ENCODE data around the gene CSTPP1.

CSTPP1 gene

DNA sequence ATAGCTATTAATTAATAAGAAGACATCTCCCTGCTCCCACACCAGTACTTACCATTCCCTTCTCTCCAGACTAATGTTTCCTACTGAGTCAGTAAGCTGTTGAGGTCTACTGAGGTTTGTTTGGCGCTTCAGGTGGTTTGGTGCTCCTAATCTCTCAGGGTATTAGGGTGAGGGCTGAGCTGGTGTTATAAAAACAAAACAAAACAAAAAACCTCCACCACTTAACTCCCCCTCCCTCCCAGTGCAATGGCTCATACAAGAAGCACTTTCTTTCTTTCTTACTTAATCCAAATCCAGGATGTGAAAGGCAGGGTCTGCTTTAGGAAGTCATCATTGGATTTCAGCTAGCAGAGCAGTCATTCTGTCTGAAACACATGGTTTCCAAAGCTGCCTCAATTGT lies 15.3 kb downstream of the CSTPP1 start:
- no peak overlapping the region for H3K4me2 ChIP-seq (ENCODE audit: low read depth, low read length, poor library complexity, severe bottlenecking)
- H3K27me3 ChIP-seq (ENCODE audit: low read length) = no peaks in the 10 kb centered on the region
- H3K9me2 ChIP-seq (replicated peaks; ENCODE audit: insufficient read depth, low read length) = no peaks in the 10 kb centered on the region
- H4K20me1 ChIP-seq (ENCODE audit: low read depth, low read length) = no peaks in the 10 kb centered on the region
- H3K79me2 ChIP-seq (ENCODE audit: insufficient read depth, low read length) = no peaks in the 10 kb centered on the region
- no peak overlapping the region for H3K27ac ChIP-seq (ENCODE audit: low read depth, low read length)
- H3K9ac ChIP-seq (ENCODE audit: low read length) = no peak overlapping the region
- H3F3A ChIP-seq (ENCODE audit: insufficient read depth) = no peaks in the 10 kb centered on the region
- no peaks in the 10 kb centered on the region for H3K9me3 ChIP-seq (ENCODE audit: insufficient read depth, low read length)
- no peaks in the 10 kb centered on the region for H3K36me3 ChIP-seq (ENCODE audit: low read length)
- no peak overlapping the region for H2AFZ ChIP-seq (ENCODE audit: low read depth, low read length, severe bottlenecking)
- H3K4me3 ChIP-seq (ENCODE audit: insufficient read depth, low read length, poor library complexity, severe bottlenecking) = no peak overlapping the region
- TF ChIP-seq, protein P1, sequence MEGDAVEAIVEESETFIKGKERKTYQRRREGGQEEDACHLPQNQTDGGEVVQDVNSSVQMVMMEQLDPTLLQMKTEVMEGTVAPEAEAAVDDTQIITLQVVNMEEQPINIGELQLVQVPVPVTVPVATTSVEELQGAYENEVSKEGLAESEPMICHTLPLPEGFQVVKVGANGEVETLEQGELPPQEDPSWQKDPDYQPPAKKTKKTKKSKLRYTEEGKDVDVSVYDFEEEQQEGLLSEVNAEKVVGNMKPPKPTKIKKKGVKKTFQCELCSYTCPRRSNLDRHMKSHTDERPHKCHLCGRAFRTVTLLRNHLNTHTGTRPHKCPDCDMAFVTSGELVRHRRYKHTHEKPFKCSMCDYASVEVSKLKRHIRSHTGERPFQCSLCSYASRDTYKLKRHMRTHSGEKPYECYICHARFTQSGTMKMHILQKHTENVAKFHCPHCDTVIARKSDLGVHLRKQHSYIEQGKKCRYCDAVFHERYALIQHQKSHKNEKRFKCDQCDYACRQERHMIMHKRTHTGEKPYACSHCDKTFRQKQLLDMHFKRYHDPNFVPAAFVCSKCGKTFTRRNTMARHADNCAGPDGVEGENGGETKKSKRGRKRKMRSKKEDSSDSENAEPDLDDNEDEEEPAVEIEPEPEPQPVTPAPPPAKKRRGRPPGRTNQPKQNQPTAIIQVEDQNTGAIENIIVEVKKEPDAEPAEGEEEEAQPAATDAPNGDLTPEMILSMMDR (IDR thresholded peaks at IDR 0.05; ENCODE audit: insufficient read depth, low read length, poor library complexity, severe bottlenecking) = no peak
- no peak for TF ChIP-seq EZH2phosphoT487 (conservative IDR thresholded peaks at IDR 0.05; ENCODE audit: low read length)

DNA sequence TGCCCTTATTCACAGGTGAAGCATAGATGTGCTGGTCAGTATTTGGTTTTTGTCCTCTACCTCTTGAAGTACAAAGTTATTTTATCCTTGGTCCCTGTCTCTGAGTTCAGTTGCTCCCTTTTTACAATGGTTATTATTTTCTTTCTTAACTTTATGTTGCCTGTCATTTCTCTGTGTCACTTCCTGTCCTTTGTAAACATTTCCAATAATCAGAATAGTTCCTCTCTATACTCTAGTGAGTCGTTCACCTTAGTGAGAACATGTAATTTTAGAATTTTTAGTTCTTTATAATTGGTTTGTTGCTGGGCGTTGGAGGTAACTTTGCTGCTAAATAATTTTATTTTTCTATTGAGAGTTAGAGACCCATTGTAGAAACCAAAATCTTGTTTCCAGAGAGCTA lies 16.0 kb downstream of the CSTPP1 start:
- Histone ChIP-seq H3K9ac (ENCODE audit: low read length) (no peak overlapping the region), H3K79me2 (ENCODE audit: insufficient read depth, low read length) (no peaks in the 10 kb centered on the region), H3K27ac (ENCODE audit: low read depth, low read length) (no peak overlapping the region), H3K9me2 (replicated peaks; ENCODE audit: insufficient read depth, low read length) (no peaks in the 10 kb centered on the region), H3K9me3 (ENCODE audit: insufficient read depth, low read length) (no peaks in the 10 kb centered on the region), H3K27me3 (ENCODE audit: low read length) (no peaks in the 10 kb centered on the region), H3F3A (ENCODE audit: insufficient read depth) (0 out of 2 replicates have a peak, but pooled peaks cover 4% of the 10 kb centered on the region), H3K36me3 (ENCODE audit: low read length) (no peaks in the 10 kb centered on the region), H3K4me3 (ENCODE audit: insufficient read depth, low read length, poor library complexity, severe bottlenecking) (no peak overlapping the region), H2AFZ (ENCODE audit: low read depth, low read length, severe bottlenecking) (no peak overlapping the region), H3K4me2 (ENCODE audit: low read depth, low read length, poor library complexity, severe bottlenecking) (no peak overlapping the region), H4K20me1 (ENCODE audit: low read depth, low read length) (no peaks in the 10 kb centered on the region)
- TF ChIP-seq, protein P1 (IDR thresholded peaks at IDR 0.05; ENCODE audit: insufficient read depth, low read length, poor library complexity, severe bottlenecking) = no peak
- no peak for TF ChIP-seq EZH2phosphoT487 (conservative IDR thresholded peaks at IDR 0.05; ENCODE audit: low read length)

- Histone ChIP-seq H3K79me2 (ENCODE audit: insufficient read depth, low read length) (no peaks in the 10 kb centered on the region), H3K27ac (ENCODE audit: low read depth, low read length) (no peak overlapping the region), H3K4me3 (ENCODE audit: insufficient read depth, low read length, poor library complexity, severe bottlenecking) (no peak overlapping the region), H3K27me3 (ENCODE audit: low read length) (no peaks in the 10 kb centered on the region), H3K36me3 (ENCODE audit: low read length) (no peaks in the 10 kb centered on the region), H3K9me3 (ENCODE audit: insufficient read depth, low read length) (no peaks in the 10 kb centered on the region), H3K9ac (ENCODE audit: low read length) (no peak overlapping the region), H2AFZ (ENCODE audit: low read depth, low read length, severe bottlenecking) (no peak overlapping the region), H3F3A (ENCODE audit: insufficient read depth) (0 out of 2 replicates have a peak, but pooled peaks cover 5% of the 10 kb centered on the region), H4K20me1 (ENCODE audit: low read depth, low read length) (no peaks in the 10 kb centered on the region), H3K4me2 (ENCODE audit: low read depth, low read length, poor library complexity, severe bottlenecking) (no peak overlapping the region), H3K9me2 (replicated peaks; ENCODE audit: insufficient read depth, low read length) (no peaks in the 10 kb centered on the region)
- TF ChIP-seq, protein P1 (IDR thresholded peaks at IDR 0.05; ENCODE audit: insufficient read depth, low read length, poor library complexity, severe bottlenecking) = no peak
- TF ChIP-seq EZH2phosphoT487 (conservative IDR thresholded peaks at IDR 0.05; ENCODE audit: low read length) = no peak
Measured at GRCh38 chr11:46953093-46953492, 16.5 kb downstream of the CSTPP1 start.
